Lung (tissue), 12 donors: ENCODE data around the gene AGAP1. TPM values are rescaled to one million over a fixed set of nuclear protein-coding genes. Genes with fewer than 3 reads are reported as not detected.

Source experiments
- ATAC-seq: fragments of 200-7000 bp; cut with Tn5 transposase; one replicate; pipeline ENCODE4 v1.9.1; 2020; ENCODE audit warnings: moderate number of reproducible peaks; ENCODE audit not compliant: insufficient read depth, low FRiP score
- DNase-seq, 3 donors: peaks; one replicate each; pipeline ENCODE4 v3.0.0-alpha.2; 2013 to 2017
- H3K27ac ChIP-seq, 2 donors: one replicate each; pipeline ENCODE4 v1.5.1; 2013; ENCODE audit warnings: mild to moderate bottlenecking in 2 of 2, moderate library complexity in 2 of 2, control low read depth in 1 of 2, inconsistent platforms in 1 of 2, low read depth in 1 of 2, low read length in 1 of 2
- H3K27me3 ChIP-seq, 3 donors: one replicate each; pipeline ENCODE4 v1.5.1; 2013; ENCODE audit warnings: low read length in 2 of 3; ENCODE audit not compliant: control insufficient read depth in 3 of 3, insufficient read depth in 3 of 3
- H3K36me3 ChIP-seq, 4 donors: one replicate each; pipeline ENCODE4 v1.5.1; 2013; ENCODE audit warnings: low read length in 4 of 4, mild to moderate bottlenecking in 1 of 4, moderate library complexity in 1 of 4; ENCODE audit not compliant: control insufficient read depth in 4 of 4, insufficient read depth in 4 of 4
- H3K4me1 ChIP-seq, 5 donors: one replicate each; pipeline ENCODE4 v1.5.1; 2013; ENCODE audit warnings: low read length in 5 of 5, mild to moderate bottlenecking in 2 of 5, moderate library complexity in 1 of 5; ENCODE audit not compliant: control insufficient read depth in 5 of 5, insufficient read depth in 5 of 5
- H3K4me3 ChIP-seq: one replicate; pipeline ENCODE4 v1.5.1; 2013; ENCODE audit warnings: mild to moderate bottlenecking, control low read depth, moderate library complexity
- H3K9ac ChIP-seq, 2 donors: one replicate each; pipeline ENCODE4 v1.5.1; 2013; ENCODE audit warnings: low read length in 2 of 2, control low read depth in 1 of 2; ENCODE audit not compliant: insufficient read depth in 1 of 2
- H3K9me3 ChIP-seq, 4 donors: one replicate each; pipeline ENCODE4 v1.5.1; 2013; ENCODE audit warnings: low read length in 3 of 4, mild to moderate bottlenecking in 1 of 4, moderate library complexity in 1 of 4; ENCODE audit not compliant: control insufficient read depth in 4 of 4, insufficient read depth in 3 of 4
- WGBS, 2 donors: extraction: QIAGEN DNeasy Blood & Tissue Kit; methylation state at CpG; one replicate each; pipeline ENCODE4 v1.1.7; 2013; 5-methylcytosine and 5-hydroxymethylcytosine counted together
- polyA plus RNA-seq, 2 donors: library from polyadenylated mRNA; stranded (reverse); fragments of 200-250 nt; gene quantifications; one replicate each; pipeline ENCODE4 v1.2.1, GENCODE V29; 2013
- total RNA-seq, 2 donors: library from RNA; depleted of rRNA in 1 of 2; stranded (reverse); fragments of >200 nt in 1 of 2; gene quantifications; one replicate each; pipeline ENCODE4 v1.2.1, GENCODE V29; 2014 to 2021
- TF ChIP-seq, protein P1 (sequence below): IDR thresholded peaks from 2 replicates; pipeline ENCODE4 v1.5.1; 2012; ENCODE audit warnings: mild to moderate bottlenecking; ENCODE audit errors: control extremely low read depth, extremely low read depth
- donor health status: control.
- donor health status: control.
- donor health status: Bipolar disorder and iron deficiency.
- donor health status: healthy.
- donor health status: DM: yes; HTN: yes; CAD: no.

Gene AGAP1
- total and polyA plus RNA-seq, 4 donors: 6.6 to 39.4 (median 20.2) TPM

DNA sequence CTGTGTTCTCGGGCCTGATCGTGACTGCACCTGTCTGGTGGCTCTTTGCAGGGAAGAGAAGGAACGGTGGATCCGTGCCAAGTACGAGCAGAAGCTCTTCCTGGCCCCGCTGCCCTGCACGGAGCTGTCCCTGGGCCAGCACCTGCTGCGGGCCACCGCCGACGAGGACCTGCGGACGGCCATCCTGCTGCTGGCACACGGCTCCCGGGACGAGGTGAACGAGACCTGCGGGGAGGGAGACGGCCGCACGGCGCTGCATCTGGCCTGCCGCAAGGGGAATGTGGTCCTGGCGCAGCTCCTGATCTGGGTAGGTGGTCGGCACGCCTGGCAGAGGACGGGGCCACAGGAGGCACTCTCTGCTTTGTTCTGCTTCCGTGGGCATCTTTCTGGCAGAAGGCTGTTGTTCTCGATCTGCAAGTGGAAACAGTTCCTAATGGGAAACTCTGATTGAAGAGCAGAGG, 626.3 kb downstream of the AGAP1 start:
- 78 to 80% methylated on average over 29 of the region's 29 CpGs for WGBS, 2 donors
- Histone ChIP-seq H3K27me3 (no peaks in the 10 kb centered on the region), H3K9me3 (peaks cover 0 to 2% (median 0%) of the 10 kb centered on the region in 4 donors), H3K27ac (no peak overlapping the region), H3K4me1 (peaks cover 0 to 5% (median 0%) of the 10 kb centered on the region in 5 donors), H3K9ac (no peak overlapping the region), H3K36me3 (peaks cover 0 to 11% (median 3%) of the 10 kb centered on the region in 4 donors), H3K4me3 (no peak overlapping the region)
- DNase-seq (no peak), ATAC-seq (no peak)
- TF ChIP-seq, protein P1, sequence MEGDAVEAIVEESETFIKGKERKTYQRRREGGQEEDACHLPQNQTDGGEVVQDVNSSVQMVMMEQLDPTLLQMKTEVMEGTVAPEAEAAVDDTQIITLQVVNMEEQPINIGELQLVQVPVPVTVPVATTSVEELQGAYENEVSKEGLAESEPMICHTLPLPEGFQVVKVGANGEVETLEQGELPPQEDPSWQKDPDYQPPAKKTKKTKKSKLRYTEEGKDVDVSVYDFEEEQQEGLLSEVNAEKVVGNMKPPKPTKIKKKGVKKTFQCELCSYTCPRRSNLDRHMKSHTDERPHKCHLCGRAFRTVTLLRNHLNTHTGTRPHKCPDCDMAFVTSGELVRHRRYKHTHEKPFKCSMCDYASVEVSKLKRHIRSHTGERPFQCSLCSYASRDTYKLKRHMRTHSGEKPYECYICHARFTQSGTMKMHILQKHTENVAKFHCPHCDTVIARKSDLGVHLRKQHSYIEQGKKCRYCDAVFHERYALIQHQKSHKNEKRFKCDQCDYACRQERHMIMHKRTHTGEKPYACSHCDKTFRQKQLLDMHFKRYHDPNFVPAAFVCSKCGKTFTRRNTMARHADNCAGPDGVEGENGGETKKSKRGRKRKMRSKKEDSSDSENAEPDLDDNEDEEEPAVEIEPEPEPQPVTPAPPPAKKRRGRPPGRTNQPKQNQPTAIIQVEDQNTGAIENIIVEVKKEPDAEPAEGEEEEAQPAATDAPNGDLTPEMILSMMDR: no peak

- Histone ChIP-seq H3K36me3 (peaks cover 0 to 13% (median 3%) of the 10 kb centered on the region in 4 donors), H3K27me3 (no peaks in the 10 kb centered on the region), H3K27ac (no peak overlapping the region), H3K9ac (no peak overlapping the region), H3K4me3 (no peak overlapping the region), H3K9me3 (no peaks in the 10 kb centered on the region), H3K4me1 (peaks cover 0 to 5% (median 0%) of the 10 kb centered on the region in 5 donors)
- no peak for ATAC-seq
- 72 to 76% methylated on average over 5 of the region's 5 CpGs for WGBS, 2 donors
- TF ChIP-seq, protein P1: no peak
- DNase-seq: no peak
These were observed 627.0 kb downstream of the AGAP1 start for GRCh38 chr2:236120829-236121228.

GRCh38 chr2:236121546-236121945, 627.7 kb downstream of the AGAP1 start:
- TF ChIP-seq, protein P1: no peak
- H3K9ac ChIP-seq: no peak overlapping the region
- no peaks in the 10 kb centered on the region for H3K27me3 ChIP-seq
- DNase-seq (no peak), ATAC-seq (no peak)
- H3K9me3 ChIP-seq: no peaks in the 10 kb centered on the region
- peaks cover 0 to 13% (median 3%) of the 10 kb centered on the region in 4 donors for H3K36me3 ChIP-seq
- H3K27ac ChIP-seq: no peak overlapping the region
- no peak overlapping the region for H3K4me3 ChIP-seq
- WGBS, 2 donors: 95 to 97% methylated on average over 7 of the region's 7 CpGs
- H3K4me1 ChIP-seq: peaks cover 0 to 5% (median 0%) of the 10 kb centered on the region in 5 donors

DNA sequence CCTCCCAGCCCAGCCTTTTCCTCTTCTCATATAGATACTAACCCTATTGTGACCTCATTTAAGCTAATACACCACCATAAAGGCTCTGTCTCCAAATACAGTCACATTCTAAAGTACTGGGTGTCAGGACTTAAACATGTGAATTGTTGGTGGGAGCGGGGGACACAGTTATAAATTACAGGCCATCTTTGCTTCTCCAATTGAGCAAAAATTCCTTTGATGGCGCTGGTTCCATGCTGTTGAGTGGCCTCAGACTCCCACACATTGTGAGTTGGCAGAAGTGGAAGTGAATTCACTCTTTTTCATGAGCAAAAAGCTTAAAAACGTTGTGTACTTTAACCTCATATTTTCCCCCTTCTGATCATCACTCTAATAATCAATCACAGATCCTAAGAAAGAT, 628.4 kb downstream of the AGAP1 start:
- ATAC-seq (no peak), DNase-seq (no peak)
- no peak overlapping the region for H3K4me3 ChIP-seq
- H3K27me3 ChIP-seq: no peaks in the 10 kb centered on the region
- no peaks in the 10 kb centered on the region for H3K9me3 ChIP-seq
- no peak overlapping the region for H3K9ac ChIP-seq
- TF ChIP-seq, protein P1: no peak
- peaks cover 0 to 5% (median 0%) of the 10 kb centered on the region in 5 donors for H3K4me1 ChIP-seq
- peaks cover 0 to 13% (median 3%) of the 10 kb centered on the region in 4 donors for H3K36me3 ChIP-seq
- 86 to 89% methylated on average over 3 of the region's 3 CpGs for WGBS, 2 donors
- H3K27ac ChIP-seq: no peak overlapping the region
